OCI-M2 (cell line): ENCODE results near the gene RBMXL3.
"Not testable (repeated sequence)": the region's sequence is repeated elsewhere in the genome, so short reads cannot be mapped to it uniquely, and the experiment has no call there.

Experiments used
- DNase-seq: peaks from one replicate; lab custom pipeline; 2025; ENCODE audit not compliant: unreplicated experiment; lab: John Stamatoyannopoulos, UW

The RBMXL3 gene

GRCh38 chrX:115189110-115189509 lies at the start of gene RBMXL3:
TSS of gene RBMXL3 (plus strand) at chrX:115189410. CDS start at chrX:115189442, 32 bp downstream.
- no peak for DNase-seq

GRCh38 chrX:115142057-115142456 lies 47.2 kb upstream of the RBMXL3 start:
- no peak for DNase-seq

- DNase-seq, result no peak
These were observed 42.0 kb upstream of the RBMXL3 start for GRCh38 chrX:115147220-115147619.

- no peak for DNase-seq
These were observed 16.0 kb upstream of the RBMXL3 start for GRCh38 chrX:115173181-115173580.

GRCh38 chrX:115174548-115174947 lies 14.7 kb upstream of the RBMXL3 start:
- no peak for DNase-seq

GRCh38 chrX:115177932-115178331 lies 11.3 kb upstream of the RBMXL3 start:
- DNase-seq, result no peak

- DNase-seq, result no peak
These were observed 10.7 kb upstream of the RBMXL3 start for GRCh38 chrX:115178473-115178872.

- no peak for DNase-seq
These were observed 5.2 kb upstream of the RBMXL3 start for GRCh38 chrX:115183980-115184379.

GRCh38 chrX:115189646-115190635 lies 731 bp downstream of the RBMXL3 start:
- DNase-seq, result no peak

GRCh38 chrX:115190636-115191489 lies 1.7 kb downstream of the RBMXL3 start:
- no peak for DNase-seq

- no peak for DNase-seq
These were observed 2.5 kb downstream of the RBMXL3 start for GRCh38 chrX:115191490-115192243.

GRCh38 chrX:115192244-115192700 lies 3.1 kb downstream of the RBMXL3 start:
- DNase-seq, result no peak

GRCh38 chrX:115204040-115204439 lies 14.8 kb downstream of the RBMXL3 start:
- DNase-seq, result no peak

GRCh38 chrX:115209547-115209946 lies 20.3 kb downstream of the RBMXL3 start:
- DNase-seq, result not testable (repeated sequence)

- no peak for DNase-seq
These were observed 24.9 kb downstream of the RBMXL3 start for GRCh38 chrX:115214151-115214550.

- no peak for DNase-seq
These were observed 25.4 kb downstream of the RBMXL3 start for GRCh38 chrX:115214605-115215004.

GRCh38 chrX:115217346-115217745 lies 28.1 kb downstream of the RBMXL3 start:
- DNase-seq, result not testable (repeated sequence)

GRCh38 chrX:115226929-115227328 lies 37.7 kb downstream of the RBMXL3 start:
- no peak for DNase-seq

GRCh38 chrX:115229337-115230003 lies 40.3 kb downstream of the RBMXL3 start:
- no peak for DNase-seq

- no peak for DNase-seq
These were observed 43.8 kb downstream of the RBMXL3 start for GRCh38 chrX:115232933-115233496.
